Measurements from ENCODE around the gene ATP5IF1. TPM values are rescaled to one million over a fixed set of nuclear protein-coding genes. Genes with fewer than 3 reads are reported as not detected.

Gene ATP5IF1
- total and polyA plus RNA-seq, 10 of the 15 experiments (the other 5 are each of a cell fraction or from before 2014, with no cell fraction given) = 253 to 1,210 (median 418) TPM

DNA sequence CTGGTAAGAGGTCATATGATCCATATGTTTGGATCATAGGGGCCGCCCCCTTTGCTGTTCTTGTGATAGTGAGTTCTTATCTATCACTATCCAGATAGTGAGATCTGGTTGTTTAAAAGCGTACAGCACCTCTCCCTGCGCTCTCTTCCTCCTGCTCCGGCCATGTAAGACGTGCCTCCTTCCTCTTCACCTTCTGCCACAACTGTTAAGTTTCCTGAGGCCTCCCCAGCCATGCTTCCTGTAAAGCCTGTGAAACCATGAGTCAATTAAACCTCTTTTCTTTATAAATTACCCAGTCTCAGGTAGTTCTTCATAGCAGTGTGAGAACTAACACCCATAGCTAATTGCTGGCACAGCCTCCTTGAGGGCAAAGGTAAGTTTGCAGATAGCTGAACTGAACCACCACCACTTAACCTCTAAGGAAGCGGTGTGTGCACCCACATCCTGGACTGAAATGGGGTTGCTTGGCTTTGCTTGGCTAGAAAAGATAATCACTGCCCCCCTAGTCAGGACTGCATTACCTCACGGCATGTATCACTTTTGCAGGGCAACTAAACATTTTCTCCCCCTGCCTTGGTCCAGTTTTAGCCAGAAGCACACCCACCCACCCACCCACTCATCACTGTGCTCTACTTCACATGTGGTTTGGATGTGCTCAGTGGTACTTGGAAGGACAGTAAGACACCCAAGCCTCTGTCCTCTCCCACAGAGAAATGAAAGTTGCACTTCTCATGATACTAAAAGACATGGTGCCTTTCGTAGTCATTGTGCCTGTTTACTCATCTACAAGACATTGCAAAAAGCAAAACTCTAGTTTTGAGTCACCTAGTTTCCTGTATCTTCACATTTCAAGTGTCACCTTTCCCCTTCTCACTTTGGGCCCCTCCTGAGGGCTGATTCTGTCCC is 36.3 kb upstream of the ATP5IF1 start (continued):
- TF ChIP-seq PKNOX1 (IDR thresholded peaks at IDR 0.05) (peak; percentile 70), EZH2 (IDR thresholded peaks at IDR 0.05; ENCODE audit: borderline replicate concordance, control insufficient read depth, low read depth, low read length) (no peak), KDM1A (IDR thresholded peaks at IDR 0.05; ENCODE audit: borderline replicate concordance) (no peak), MXI1 (IDR thresholded peaks at IDR 0.05; ENCODE audit: low read depth, low read length) (peak; percentile 84), NFXL1 (IDR thresholded peaks at IDR 0.05; ENCODE audit: borderline replicate concordance) (no peak), ASH2L (IDR thresholded peaks at IDR 0.05; ENCODE audit: borderline replicate concordance, low read depth) (no peak), SMARCA5 (IDR thresholded peaks at IDR 0.05) (peak; percentile 44; the same call in 1 of the 2 replicates), SP1 (IDR thresholded peaks at IDR 0.05; ENCODE audit: low read depth, low read length) (peak; percentile 77), JUNB (IDR thresholded peaks at IDR 0.05) (peak; percentile 99), CEBPB (IDR thresholded peaks at IDR 0.05; ENCODE audit: borderline replicate concordance in 1 of 2, low read depth in 2 of 2, low read length in 2 of 2) (peak in 1 of 2 experiments; percentile 94; a peak in 1 of 4 replicates), MYC (IDR thresholded peaks at IDR 0.05; ENCODE audit: insufficient read depth, insufficient read length, insufficient replicate concordance, low read length, severe bottlenecking) (no peak), RELA (IDR thresholded peaks at IDR 0.05; ENCODE audit: borderline replicate concordance, partially characterized antibody) (no peak), ZBTB40 (IDR thresholded peaks at IDR 0.05; ENCODE audit: borderline replicate concordance) (no peak), CHD1 (IDR thresholded peaks at IDR 0.05; ENCODE audit: low read depth, low read length) (no peak)
- TF ChIP-seq, protein P1, sequence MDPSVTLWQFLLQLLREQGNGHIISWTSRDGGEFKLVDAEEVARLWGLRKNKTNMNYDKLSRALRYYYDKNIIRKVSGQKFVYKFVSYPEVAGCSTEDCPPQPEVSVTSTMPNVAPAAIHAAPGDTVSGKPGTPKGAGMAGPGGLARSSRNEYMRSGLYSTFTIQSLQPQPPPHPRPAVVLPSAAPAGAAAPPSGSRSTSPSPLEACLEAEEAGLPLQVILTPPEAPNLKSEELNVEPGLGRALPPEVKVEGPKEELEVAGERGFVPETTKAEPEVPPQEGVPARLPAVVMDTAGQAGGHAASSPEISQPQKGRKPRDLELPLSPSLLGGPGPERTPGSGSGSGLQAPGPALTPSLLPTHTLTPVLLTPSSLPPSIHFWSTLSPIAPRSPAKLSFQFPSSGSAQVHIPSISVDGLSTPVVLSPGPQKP (IDR thresholded peaks at IDR 0.05; ENCODE audit: low read depth, low read length) = no peak
- TF ChIP-seq, protein P2, sequence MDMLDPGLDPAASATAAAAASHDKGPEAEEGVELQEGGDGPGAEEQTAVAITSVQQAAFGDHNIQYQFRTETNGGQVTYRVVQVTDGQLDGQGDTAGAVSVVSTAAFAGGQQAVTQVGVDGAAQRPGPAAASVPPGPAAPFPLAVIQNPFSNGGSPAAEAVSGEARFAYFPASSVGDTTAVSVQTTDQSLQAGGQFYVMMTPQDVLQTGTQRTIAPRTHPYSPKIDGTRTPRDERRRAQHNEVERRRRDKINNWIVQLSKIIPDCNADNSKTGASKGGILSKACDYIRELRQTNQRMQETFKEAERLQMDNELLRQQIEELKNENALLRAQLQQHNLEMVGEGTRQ (IDR thresholded peaks at IDR 0.05; ENCODE audit: borderline replicate concordance, low read depth, low read length) = no peak
- TF ChIP-seq, protein P3, sequence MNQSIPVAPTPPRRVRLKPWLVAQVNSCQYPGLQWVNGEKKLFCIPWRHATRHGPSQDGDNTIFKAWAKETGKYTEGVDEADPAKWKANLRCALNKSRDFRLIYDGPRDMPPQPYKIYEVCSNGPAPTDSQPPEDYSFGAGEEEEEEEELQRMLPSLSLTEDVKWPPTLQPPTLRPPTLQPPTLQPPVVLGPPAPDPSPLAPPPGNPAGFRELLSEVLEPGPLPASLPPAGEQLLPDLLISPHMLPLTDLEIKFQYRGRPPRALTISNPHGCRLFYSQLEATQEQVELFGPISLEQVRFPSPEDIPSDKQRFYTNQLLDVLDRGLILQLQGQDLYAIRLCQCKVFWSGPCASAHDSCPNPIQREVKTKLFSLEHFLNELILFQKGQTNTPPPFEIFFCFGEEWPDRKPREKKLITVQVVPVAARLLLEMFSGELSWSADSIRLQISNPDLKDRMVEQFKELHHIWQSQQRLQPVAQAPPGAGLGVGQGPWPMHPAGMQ (IDR thresholded peaks at IDR 0.05; ENCODE audit: borderline replicate concordance) = no peak
